ENCODE results near the gene WDFY2. TPM values are rescaled to one million over a fixed set of nuclear protein-coding genes. Genes with fewer than 3 reads are reported as not detected.

Gene WDFY2
- total RNA-seq, 1 experiment from 2014 or later, result 26.4 TPM

- Histone ChIP-seq H3K79me2 (ENCODE audit: insufficient read depth, low read length) (no peaks in the 10 kb centered on the region), H3K9me3 (ENCODE audit: control insufficient read depth, low read depth, low read length) (no peaks in the 10 kb centered on the region), H3K56ac (ENCODE audit: insufficient read length, low read depth, low read length) (no peak overlapping the region), H4K5ac (ENCODE audit: insufficient read length, low read depth, low read length) (no peak overlapping the region), H2BK12ac (ENCODE audit: insufficient read length, low read depth, low read length) (no peak overlapping the region), H2BK15ac (ENCODE audit: low read depth, low read length) (no peak overlapping the region), H4K91ac (ENCODE audit: insufficient read length, low read depth, low read length) (no peak overlapping the region), H3K14ac (ENCODE audit: insufficient read depth, low read length) (no peak overlapping the region), H2BK120ac (ENCODE audit: low read depth, low read length, poor library complexity, severe bottlenecking) (no peak overlapping the region), H3K4ac (ENCODE audit: low read depth, low read length) (no peak overlapping the region), H3K27ac (ENCODE audit: insufficient read length, low read depth, low read length) (no peak overlapping the region), H3T11ph (ENCODE audit: low read length) (no peak overlapping the region), H2BK5ac (ENCODE audit: insufficient read length, low read length) (no peak overlapping the region), H3K23me2 (ENCODE audit: insufficient read length, low read depth, low read length, poor library complexity, severe bottlenecking) (no peaks in the 10 kb centered on the region), H4K8ac (replicated peaks; ENCODE audit: insufficient read length, low read depth, low read length) (no peak overlapping the region), H3K9ac (ENCODE audit: extremely low read depth, insufficient read length, low read length) (no peak overlapping the region), H2AK5ac (ENCODE audit: insufficient read length, low read length) (no peak overlapping the region), H3K23ac (ENCODE audit: insufficient read length, low read depth, low read length) (no peak overlapping the region), H3K4me2 (ENCODE audit: insufficient read depth, insufficient read length, low read length) (no peak overlapping the region), H3K27me3 (ENCODE audit: insufficient read depth, low read length) (no peaks in the 10 kb centered on the region), H2AFZ (ENCODE audit: low read length) (no peak overlapping the region), H3K79me1 (ENCODE audit: insufficient read depth, low read depth, low read length, poor library complexity, severe bottlenecking) (no peaks in the 10 kb centered on the region), H2BK20ac (ENCODE audit: low read depth, low read length, poor library complexity, severe bottlenecking) (no peak overlapping the region), H3K18ac (ENCODE audit: insufficient read length, low read depth, low read length) (no peak overlapping the region), H4K20me1 (ENCODE audit: control insufficient read depth, insufficient read depth, insufficient read length) (no peaks in the 10 kb centered on the region), H3K4me1 (ENCODE audit: insufficient read depth, low read length) (peaks cover 2% of the 10 kb centered on the region)
- no peak for TF ChIP-seq CTCF (conservative IDR thresholded peaks at IDR 0.05)
- no CpG with 5 or more reads among the region's 2 CpGs for WGBS (ENCODE audit: extremely low coverage, insufficient read length, low lambda C conversion rate)
- DNase-seq, result no peak
- Mint-ChIP-seq H3K27me3 (ENCODE audit: low read depth) (no peaks in the 10 kb centered on the region), H3K27ac (peak overlapping the region in 1 of 3 experiments; percentile 1; a peak in 1 of 7 replicates), H3K4me1 (peaks cover 23 to 42% of the 10 kb centered on the region in 2 experiments), H3K9me3 (no peaks in the 10 kb centered on the region), H3K4me3 (no peak overlapping the region), H3K36me3 (ENCODE audit: insufficient read depth in 1 of 3, low read depth in 3 of 3) (no peaks in the 10 kb centered on the region)
Measured at GRCh38 chr13:51539887-51540286, 44.4 kb upstream of the WDFY2 start.
